CD4-positive, CD25-positive, alpha-beta regulatory T cell (primary cell): ENCODE data around the gene SCGB1D2. TPM values are rescaled to one million over a fixed set of nuclear protein-coding genes. Genes with fewer than 3 reads are reported as not detected.

Experiments used
- ATAC-seq, 2 donors: fragments of 150-1000 bp; cut with Tn5 transposase; one replicate each; pipeline ENCODE4 v1.10.0; 2021; ENCODE audit warnings: low read depth in 2 of 2, moderate number of reproducible peaks in 2 of 2, moderate library complexity in 1 of 2
- DNase-seq, 3 donors: peaks; one replicate each; pipeline versions ENCODE4 v3.0.0 to v3.0.0-alpha.2; 2012 to 2022; ENCODE audit warnings: mixed read lengths in 1 of 3
- H3K27ac ChIP-seq: one replicate; pipeline ENCODE4 v1.7.0; 2013; ENCODE audit warnings: mild to moderate bottlenecking, low read length; ENCODE audit not compliant: insufficient read depth, poor library complexity, severe bottlenecking
- H3K27me3 ChIP-seq: one replicate; pipeline ENCODE4 v1.7.0; 2013; ENCODE audit warnings: low read length; ENCODE audit not compliant: control insufficient read depth, insufficient read depth
- H3K36me3 ChIP-seq: one replicate; pipeline ENCODE4 v1.7.0; 2013; ENCODE audit warnings: mild to moderate bottlenecking, low read length, moderate library complexity; ENCODE audit not compliant: control insufficient read depth, insufficient read depth
- H3K4me1 ChIP-seq: 2 replicates; pipeline ENCODE4 v1.7.0; 2013; ENCODE audit warnings: mild to moderate bottlenecking, low read length; ENCODE audit not compliant: insufficient read depth, control insufficient read depth, poor library complexity, severe bottlenecking
- H3K4me3 ChIP-seq: one replicate; pipeline ENCODE4 v1.7.0; 2013; ENCODE audit warnings: low read depth, mild to moderate bottlenecking, low read length, moderate library complexity
- H3K9me3 ChIP-seq, 2 experiments: 1 replicate in 1 of 2; 2 replicates in 1 of 2; pipeline ENCODE4 v1.7.0; 2013; ENCODE audit warnings: low read length in 2 of 2, mild to moderate bottlenecking in 1 of 2, moderate library complexity in 1 of 2; ENCODE audit not compliant: control insufficient read depth in 2 of 2
- H3K27ac Mint-ChIP-seq, 3 donors: one replicate each; pipeline ENCODE4 v1.8.0; 2020 to 2022; ENCODE audit warnings: mild to moderate bottlenecking in 3 of 3, mixed read lengths in 3 of 3, moderate library complexity in 2 of 3
- H3K27me3 Mint-ChIP-seq: one replicate; pipeline ENCODE4 v1.8.0; 2022; ENCODE audit warnings: mild to moderate bottlenecking, mixed read lengths
- H3K36me3 Mint-ChIP-seq: one replicate; pipeline ENCODE4 v1.8.0; 2020; ENCODE audit warnings: mixed read lengths
- H3K4me1 Mint-ChIP-seq, 4 donors: one replicate each; pipeline ENCODE4 v1.8.0; 2020 to 2022; ENCODE audit warnings: mixed read lengths in 4 of 4, mild to moderate bottlenecking in 1 of 4
- H3K4me3 Mint-ChIP-seq, 4 donors: one replicate each; pipeline ENCODE4 v1.8.0; 2020 to 2022; ENCODE audit warnings: mild to moderate bottlenecking in 4 of 4, mixed read lengths in 4 of 4, moderate library complexity in 3 of 4
- H3K9me3 Mint-ChIP-seq, 7 donors: one replicate each; pipeline ENCODE4 v1.8.0; 2020 to 2022; ENCODE audit warnings: mixed read lengths in 7 of 7, mild to moderate bottlenecking in 3 of 7, moderate library complexity in 2 of 7
- polyA plus RNA-seq, 4 donors: library from polyadenylated mRNA; unstranded; fragments of 300-500 nt; fragmentation: Illumina TruSeq; gene quantifications; one replicate each; pipeline ENCODE4 v1.2.3, GENCODE V29; 2021
- total RNA-seq: library from RNA; stranded (reverse); gene quantifications from one replicate; pipeline ENCODE4 v1.2.3, GENCODE V29; 2022

The SCGB1D2 gene
- total and polyA plus RNA-seq, 5 donors from 2014 or later: not detected

- Mint-ChIP-seq H3K9me3 (no peaks in the 10 kb centered on the region), H3K27me3 (peaks cover 14% of the 10 kb centered on the region), H3K36me3 (no peaks in the 10 kb centered on the region), H3K4me1 (no peaks in the 10 kb centered on the region), H3K4me3 (no peak overlapping the region), H3K27ac (no peak overlapping the region)
- no peak for ATAC-seq
- Histone ChIP-seq H3K27ac (no peak overlapping the region), H3K36me3 (no peaks in the 10 kb centered on the region), H3K4me3 (no peak overlapping the region), H3K27me3 (peaks cover 1% of the 10 kb centered on the region), H3K9me3 (no peaks in the 10 kb centered on the region), H3K4me1 (no peaks in the 10 kb centered on the region)
- no peak for DNase-seq
These were observed 31.8 kb downstream of the SCGB1D2 start for GRCh38 chr11:62273789-62274275.

GRCh38 chr11:62280452-62280851, 38.4 kb downstream of the SCGB1D2 start:
- no peak for ATAC-seq
- H3K36me3 ChIP-seq: no peaks in the 10 kb centered on the region
- Mint-ChIP-seq H3K4me3 (no peak overlapping the region), H3K27ac (no peak overlapping the region), H3K36me3 (no peaks in the 10 kb centered on the region), H3K9me3 (no peaks in the 10 kb centered on the region), H3K4me1 (no peaks in the 10 kb centered on the region), H3K27me3 (peaks cover 18% of the 10 kb centered on the region)
- DNase-seq: no peak
- no peak overlapping the region for H3K27ac ChIP-seq
- H3K4me1 ChIP-seq: no peaks in the 10 kb centered on the region
- H3K9me3 ChIP-seq: no peaks in the 10 kb centered on the region
- H3K4me3 ChIP-seq: no peak overlapping the region
- H3K27me3 ChIP-seq: peaks cover 3% of the 10 kb centered on the region

Other genes starting within 250 kb of the SCGB1D2 start
- gene INCENP, start 118.2 kb upstream of the SCGB1D2 start, total RNA-seq: 36.6 TPM
- gene INCENP, start 118.2 kb upstream of the SCGB1D2 start, polyA plus RNA-seq: 1 to 10 TPM; 1.0 to 3.9 (median 2.3) TPM
- gene SCGB1D1, start 52.0 kb upstream of the SCGB1D2 start, total RNA-seq: not detected
- gene SCGB1D1, start 52.0 kb upstream of the SCGB1D2 start, polyA plus RNA-seq: not detected
- gene SCGB2A1, start 33.6 kb upstream of the SCGB1D2 start, total RNA-seq: not detected
- gene SCGB2A1, start 33.6 kb upstream of the SCGB1D2 start, polyA plus RNA-seq: not detected
- gene SCGB2A2, start 27.9 kb downstream of the SCGB1D2 start, total RNA-seq: not detected
- not detected for gene SCGB2A2, start 27.9 kb downstream of the SCGB1D2 start, polyA plus RNA-seq
- not detected for gene SCGB1D4, start 56.8 kb downstream of the SCGB1D2 start, total RNA-seq
- not detected for gene SCGB1D4, start 56.8 kb downstream of the SCGB1D2 start, polyA plus RNA-seq
- gene ASRGL1, start 95.2 kb downstream of the SCGB1D2 start, total RNA-seq: 0.57 TPM
- gene ASRGL1, start 95.2 kb downstream of the SCGB1D2 start, polyA plus RNA-seq: 1 to 10 TPM in 3 of 4 donors, not detected in 1; 1.4 to 3.6 (median 3.5) TPM
- not detected for gene SCGB1A1, start 176.8 kb downstream of the SCGB1D2 start, total RNA-seq
- not detected for gene SCGB1A1, start 176.8 kb downstream of the SCGB1D2 start, polyA plus RNA-seq